SU-DHL-6 (cell line): ENCODE measurements around the gene WDR7.

ENCODE experiments used
- H2AFZ ChIP-seq: fragments of 200-600 bp; sonication (generic); 2 replicates; pipeline ENCODE4 v1.6.1; 2014; ENCODE audit warnings: low read depth, mild to moderate bottlenecking, moderate library complexity, mixed read lengths, antibody characterized with exemption, low read length; ENCODE audit not compliant: severe bottlenecking
- H3F3A ChIP-seq: fragments of 200-600 bp; shearing (Covaris generic); 2 replicates; pipeline ENCODE4 v1.6.0; 2016; ENCODE audit warnings: antibody characterized with exemption, mild to moderate bottlenecking; ENCODE audit not compliant: insufficient read depth
- H3K27ac ChIP-seq: fragments of 200-600 bp; sonication (generic); 2 replicates; pipeline ENCODE4 v1.5.1; 2016; ENCODE audit warnings: low read depth, mild to moderate bottlenecking, low read length, moderate library complexity, mixed read lengths
- H3K27me3 ChIP-seq: fragments of 200-600 bp; sonication (generic), shearing (Covaris generic); 2 replicates; pipeline ENCODE4 v1.6.0; 2014; ENCODE audit warnings: mild to moderate bottlenecking, low read length
- H3K36me3 ChIP-seq: fragments of 200-600 bp; sonication (generic); 2 replicates; pipeline ENCODE4 v1.6.1; 2014; ENCODE audit warnings: mild to moderate bottlenecking, low read length, mixed read lengths
- H3K4me2 ChIP-seq: fragments of 300-600, 200-600 bp; shearing (Covaris generic), sonication (generic); 2 replicates; pipeline ENCODE4 v1.6.0; 2014; ENCODE audit warnings: low read length, low read depth, mild to moderate bottlenecking; ENCODE audit not compliant: poor library complexity, severe bottlenecking
- H3K4me3 ChIP-seq: fragments of 200-600 bp; sonication (generic); 2 replicates; pipeline ENCODE4 v1.5.1; 2014; ENCODE audit warnings: antibody characterized with exemption, low read length, mild to moderate bottlenecking, mixed read lengths; ENCODE audit not compliant: insufficient read depth, poor library complexity, severe bottlenecking
- H3K79me2 ChIP-seq: fragments of 200-600 bp; sonication (generic); 2 replicates; pipeline ENCODE4 v1.6.1; 2014; ENCODE audit warnings: mild to moderate bottlenecking, low read length, moderate library complexity; ENCODE audit not compliant: insufficient read depth
- H3K9ac ChIP-seq: fragments of 200-600 bp; sonication (generic); 2 replicates; pipeline ENCODE4 v1.7.0; 2014; ENCODE audit warnings: mild to moderate bottlenecking, low read length
- H3K9me2 ChIP-seq: fragments of 200-600 bp; sonication (generic); replicated peaks from 2 replicates; pipeline ENCODE4 v1.6.1; 2014; ENCODE audit warnings: low read length; ENCODE audit not compliant: insufficient read depth
- H3K9me3 ChIP-seq: fragments of 200-600 bp; sonication (generic); 2 replicates; pipeline ENCODE4 v1.6.1; 2014; ENCODE audit warnings: low read length, mixed read lengths; ENCODE audit not compliant: insufficient read depth
- H4K20me1 ChIP-seq: fragments of 200-600 bp; sonication (generic); 2 replicates; pipeline ENCODE4 v1.6.1; 2014; ENCODE audit warnings: low read depth, mild to moderate bottlenecking, antibody characterized with exemption, low read length, moderate library complexity, mixed read lengths
- EZH2phosphoT487 ChIP-seq: fragments of 200-600 bp; sonication (generic), shearing (Covaris generic); conservative IDR thresholded peaks from 2 replicates; pipeline ENCODE4 v1.6.1; 2018; ENCODE audit warnings: mild to moderate bottlenecking, antibody characterized with exemption, low read length, moderate library complexity, mixed read lengths
- TF ChIP-seq, protein P1 (sequence below): fragments of 200-600 bp; sonication (generic); IDR thresholded peaks from one replicate; pipeline ENCODE4 v1.5.1; 2017; ENCODE audit warnings: antibody characterized with exemption, mild to moderate bottlenecking, low read length, moderate library complexity; ENCODE audit not compliant: insufficient read depth, poor library complexity, severe bottlenecking

Gene WDR7

DNA sequence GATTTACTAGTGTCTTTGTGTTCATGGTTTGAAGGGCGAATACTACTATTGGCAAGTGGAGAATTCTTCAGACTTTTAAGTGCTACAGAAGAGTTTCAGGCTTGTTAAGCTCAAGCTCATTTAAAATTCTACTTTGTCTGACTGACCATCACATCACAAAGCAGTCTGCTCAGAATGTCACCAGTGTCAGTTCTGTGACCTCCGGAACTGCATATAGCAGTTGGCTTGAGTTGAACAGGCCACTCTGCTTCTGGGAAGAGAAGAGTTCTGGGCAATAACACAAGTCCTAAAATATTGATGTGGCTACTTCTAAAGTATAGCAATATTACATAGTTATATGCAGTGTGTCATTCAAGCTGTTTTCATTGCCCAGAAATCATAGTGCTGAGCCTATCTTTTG is 250.8 kb downstream of the WDR7 start:
- Histone ChIP-seq H4K20me1 (peaks cover 4% of the 10 kb centered on the region; the same call in 1 of the 2 replicates), H3K9ac (no peak overlapping the region), H3K36me3 (no peaks in the 10 kb centered on the region), H3K9me2 (no peaks in the 10 kb centered on the region), H3F3A (no peaks in the 10 kb centered on the region), H3K9me3 (no peaks in the 10 kb centered on the region), H3K4me2 (no peak overlapping the region), H3K27ac (no peak overlapping the region), H3K79me2 (no peaks in the 10 kb centered on the region), H3K4me3 (no peak overlapping the region), H3K27me3 (no peaks in the 10 kb centered on the region), H2AFZ (no peak overlapping the region)
- TF ChIP-seq EZH2phosphoT487 = no peak
- TF ChIP-seq, protein P1, sequence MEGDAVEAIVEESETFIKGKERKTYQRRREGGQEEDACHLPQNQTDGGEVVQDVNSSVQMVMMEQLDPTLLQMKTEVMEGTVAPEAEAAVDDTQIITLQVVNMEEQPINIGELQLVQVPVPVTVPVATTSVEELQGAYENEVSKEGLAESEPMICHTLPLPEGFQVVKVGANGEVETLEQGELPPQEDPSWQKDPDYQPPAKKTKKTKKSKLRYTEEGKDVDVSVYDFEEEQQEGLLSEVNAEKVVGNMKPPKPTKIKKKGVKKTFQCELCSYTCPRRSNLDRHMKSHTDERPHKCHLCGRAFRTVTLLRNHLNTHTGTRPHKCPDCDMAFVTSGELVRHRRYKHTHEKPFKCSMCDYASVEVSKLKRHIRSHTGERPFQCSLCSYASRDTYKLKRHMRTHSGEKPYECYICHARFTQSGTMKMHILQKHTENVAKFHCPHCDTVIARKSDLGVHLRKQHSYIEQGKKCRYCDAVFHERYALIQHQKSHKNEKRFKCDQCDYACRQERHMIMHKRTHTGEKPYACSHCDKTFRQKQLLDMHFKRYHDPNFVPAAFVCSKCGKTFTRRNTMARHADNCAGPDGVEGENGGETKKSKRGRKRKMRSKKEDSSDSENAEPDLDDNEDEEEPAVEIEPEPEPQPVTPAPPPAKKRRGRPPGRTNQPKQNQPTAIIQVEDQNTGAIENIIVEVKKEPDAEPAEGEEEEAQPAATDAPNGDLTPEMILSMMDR = no peak

DNA sequence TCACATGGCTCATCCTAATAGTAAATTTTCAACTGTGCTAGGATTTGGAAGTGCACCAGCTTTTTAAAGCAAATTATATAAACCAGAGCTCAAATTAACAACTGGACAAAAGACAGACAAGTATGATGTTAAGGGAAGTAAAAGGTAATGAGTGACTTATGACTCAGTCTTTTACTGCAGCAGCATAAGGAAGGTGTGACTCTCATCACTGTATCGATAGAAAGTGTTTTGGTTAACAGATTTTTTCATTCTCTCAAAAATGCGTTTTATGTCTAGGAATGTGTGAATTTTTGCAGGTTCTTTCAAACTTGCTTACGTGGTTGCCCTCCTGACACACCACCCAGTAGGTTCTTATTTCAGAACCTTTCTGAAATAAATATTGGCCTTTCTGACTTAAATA is 251.5 kb downstream of the WDR7 start:
- no peaks in the 10 kb centered on the region for H3K27me3 ChIP-seq
- peaks cover 4% of the 10 kb centered on the region; the same call in 1 of the 2 replicates for H4K20me1 ChIP-seq
- H3K27ac ChIP-seq = no peak overlapping the region
- no peak overlapping the region for H3K4me3 ChIP-seq
- no peak overlapping the region for H3K9ac ChIP-seq
- no peaks in the 10 kb centered on the region for H3K36me3 ChIP-seq
- no peaks in the 10 kb centered on the region for H3K79me2 ChIP-seq
- TF ChIP-seq, protein P1 = no peak
- TF ChIP-seq EZH2phosphoT487 = no peak
- no peak overlapping the region for H2AFZ ChIP-seq
- H3K9me2 ChIP-seq = no peaks in the 10 kb centered on the region
- no peak overlapping the region for H3K4me2 ChIP-seq
- no peaks in the 10 kb centered on the region for H3K9me3 ChIP-seq
- no peaks in the 10 kb centered on the region for H3F3A ChIP-seq

DNA sequence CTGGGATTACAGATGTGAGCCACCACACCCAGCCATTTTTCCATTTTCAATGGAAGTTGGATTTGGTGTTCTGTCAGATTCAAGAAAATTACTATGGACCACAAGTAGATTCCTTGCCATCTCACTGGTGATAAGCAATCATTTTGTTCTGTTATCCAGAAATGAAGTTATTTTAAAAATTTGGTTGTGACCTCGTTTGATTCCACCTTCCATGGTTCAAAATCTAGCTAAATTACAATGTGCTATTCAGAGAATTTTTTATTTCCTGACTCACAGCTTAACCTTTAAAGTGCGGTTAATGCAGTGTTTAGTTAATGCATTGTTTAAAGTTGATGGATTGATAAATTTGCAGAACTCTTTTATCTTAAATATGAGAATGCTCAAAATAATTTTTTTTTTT is 252.5 kb downstream of the WDR7 start:
- H3K4me3 ChIP-seq = no peak overlapping the region
- H3K27ac ChIP-seq = no peak overlapping the region
- H3F3A ChIP-seq = no peaks in the 10 kb centered on the region
- no peaks in the 10 kb centered on the region for H3K36me3 ChIP-seq
- no peak overlapping the region for H3K9ac ChIP-seq
- H3K27me3 ChIP-seq = no peaks in the 10 kb centered on the region
- no peak overlapping the region for H2AFZ ChIP-seq
- no peak for TF ChIP-seq EZH2phosphoT487
- TF ChIP-seq, protein P1 = no peak
- H3K9me2 ChIP-seq = no peaks in the 10 kb centered on the region
- H3K4me2 ChIP-seq = no peak overlapping the region
- H3K9me3 ChIP-seq = no peaks in the 10 kb centered on the region
- peaks cover 4% of the 10 kb centered on the region; the same call in 1 of the 2 replicates for H4K20me1 ChIP-seq
- H3K79me2 ChIP-seq = no peaks in the 10 kb centered on the region

DNA sequence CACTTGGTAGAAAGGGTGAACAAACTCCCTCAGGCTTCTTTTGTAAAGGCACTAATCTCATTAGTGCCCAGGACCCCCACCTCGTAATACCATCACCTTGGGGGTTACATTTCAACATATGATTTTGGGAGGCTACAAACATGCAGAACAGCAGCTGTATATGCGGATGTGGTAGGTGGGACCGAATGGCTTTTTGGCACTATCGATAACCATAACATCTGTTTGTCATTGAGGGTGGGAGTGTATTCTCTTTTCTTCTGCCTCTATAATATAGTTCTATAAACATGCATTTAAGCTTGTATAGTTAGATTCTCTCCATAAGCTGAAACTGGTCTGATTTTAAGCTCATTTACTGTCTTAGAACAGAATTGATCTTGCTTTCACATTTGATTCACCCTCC is 256.6 kb downstream of the WDR7 start:
- no peak overlapping the region for H3K4me2 ChIP-seq

More for the DNA sequence above, 256.6 kb downstream of the WDR7 start:
- Histone ChIP-seq H4K20me1 (no peaks in the 10 kb centered on the region), H3K9me3 (no peaks in the 10 kb centered on the region), H3K4me3 (no peak overlapping the region), H2AFZ (no peak overlapping the region), H3F3A (no peaks in the 10 kb centered on the region), H3K9ac (no peak overlapping the region), H3K36me3 (no peaks in the 10 kb centered on the region), H3K9me2 (no peaks in the 10 kb centered on the region), H3K27ac (no peak overlapping the region), H3K79me2 (no peaks in the 10 kb centered on the region), H3K27me3 (no peaks in the 10 kb centered on the region)
- no peak for TF ChIP-seq EZH2phosphoT487
- TF ChIP-seq, protein P1 = no peak
